Spleen (tissue), 11 donors: ENCODE data around the gene HORMAD1. TPM values are rescaled to one million over a fixed set of nuclear protein-coding genes. Genes with fewer than 3 reads are reported as not detected.
"Not testable (repeated sequence)": the region's sequence is repeated elsewhere in the genome, so short reads cannot be mapped to it uniquely, and the experiment has no call there.

Source experiments
- DNase-seq: peaks from one replicate; pipeline ENCODE4 v3.0.0-alpha.2; 2020
- H3K27ac ChIP-seq, 8 donors: fragments of 200-600 bp; sonication (generic) in 7 of 8; 1 replicate in 4 of 8; 2 replicates in 4 of 8; pipeline versions ENCODE4 v1.5.0 to v1.8.0; 2016 to 2021; ENCODE audit warnings: inconsistent platforms in 4 of 8, mild to moderate bottlenecking in 4 of 8, moderate library complexity in 1 of 8
- H3K27me3 ChIP-seq, 7 donors: fragments of 200-600 bp; sonication (generic) in 6 of 7; replicated peaks in 1 of 7; 1 replicate in 4 of 7; 2 replicates in 3 of 7; pipeline versions ENCODE4 v1.5.0 to v1.8.0; 2016 to 2021; ENCODE audit warnings: inconsistent platforms in 3 of 7, mild to moderate bottlenecking in 1 of 7
- H3K36me3 ChIP-seq, 6 donors: fragments of 200-600 bp; sonication (generic) in 5 of 6; 1 replicate in 4 of 6; 2 replicates in 2 of 6; pipeline versions ENCODE4 v1.5.0 to v1.8.0; 2016 to 2021; ENCODE audit warnings: inconsistent platforms in 2 of 6
- H3K4me1 ChIP-seq, 6 donors: fragments of 200-600 bp; sonication (generic) in 5 of 6; 1 replicate in 3 of 6; 2 replicates in 3 of 6; pipeline versions ENCODE4 v1.5.0 to v1.8.0; 2016 to 2021; ENCODE audit warnings: inconsistent platforms in 3 of 6
- H3K4me3 ChIP-seq, 8 donors: fragments of 200-600 bp; sonication (generic) in 7 of 8; 1 replicate in 4 of 8; 2 replicates in 4 of 8; pipeline versions ENCODE4 v1.5.0 to v1.8.0; 2016 to 2021; ENCODE audit warnings: inconsistent platforms in 4 of 8, mild to moderate bottlenecking in 4 of 8, moderate library complexity in 2 of 8
- H3K9me3 ChIP-seq, 8 donors: fragments of 200-600 bp; sonication (generic) in 7 of 8; 1 replicate in 4 of 8; 2 replicates in 4 of 8; pipeline versions ENCODE4 v1.5.0 to v1.8.0; 2016 to 2021; ENCODE audit warnings: inconsistent platforms in 4 of 8
- POLR2A ChIP-seq, 3 donors: fragments of 450-650 bp; IDR thresholded peaks; one replicate each; pipeline ENCODE4 v1.5.1; 2017; ENCODE audit warnings: antibody characterized with exemption in 3 of 3, mild to moderate bottlenecking in 1 of 3
- POLR2AphosphoS5 ChIP-seq, 3 donors: sonication (generic); formaldehyde crosslinking; IDR thresholded peaks; one replicate each; pipeline ENCODE4 v1.5.1; 2017; ENCODE audit warnings: antibody characterized with exemption in 3 of 3
- WGBS, 5 donors: extraction: QIAGEN DNeasy Blood & Tissue Kit in 3 of 5; methylation state at CpG; one replicate each; pipeline versions ENCODE4 v1.1.5 to v1.1.7; 2013 to 2018; 5-methylcytosine and 5-hydroxymethylcytosine counted together
- intact Hi-C: fragments of 100-400 bp; cut with DNase I; formaldehyde crosslinking; loops from one replicate; pipeline ENCODE4 v1.15.0; 2023; ENCODE audit warnings: low total_unique reads
- polyA plus RNA-seq, 3 donors: library from polyadenylated mRNA; stranded (reverse); fragments of 200-250 nt; gene quantifications; one replicate each; pipeline ENCODE4 v1.2.1, GENCODE V29; 2013
- total RNA-seq, 7 donors: library from RNA; depleted of rRNA in 3 of 7; stranded (reverse); fragments of >200 nt in 3 of 7; fragmentation: NEBNext Ultra II Directional in 4 of 7; extraction: Animal tissue kit (Norgen Biotek cat#: 25700) in 4 of 7; gene quantifications; one replicate each; pipeline versions ENCODE4 v1.1.0 to v1.2.1, GENCODE V29; 2016 to 2021
- TF ChIP-seq, protein P1 (sequence below), 11 experiments: fragments of 200-600 bp in 7 of 11; fragments of 450-650 bp in 4 of 11; sonication (generic) in 4 of 11; IDR thresholded peaks in 8 of 11; conservative IDR thresholded peaks in 3 of 11; 1 replicate in 7 of 11; 2 replicates in 4 of 11; pipeline versions ENCODE4 v1.4.0 to v1.8.0; 2016 to 2021; ENCODE audit warnings: antibody characterized with exemption in 11 of 11, inconsistent platforms in 4 of 11, mild to moderate bottlenecking in 1 of 11
- donor health status: healthy with polysubstance abuse.
- donor health status: DM: no; HTN: no; CAD: no; lungs with moderate emphysema.
- donor health status: DM: no; HTN: no; CAD: no.
- donor health status: Bipolar disorder and iron deficiency.
- donor health status: healthy.
- donor health status: DM: no; HTN: no; CAD: no.
- donor health status: DM: yes; HTN: yes; CAD: no.

HORMAD1 gene
- total and polyA plus RNA-seq, 10 donors = 0.41 to 14.1 (median 4.2) TPM

DNA sequence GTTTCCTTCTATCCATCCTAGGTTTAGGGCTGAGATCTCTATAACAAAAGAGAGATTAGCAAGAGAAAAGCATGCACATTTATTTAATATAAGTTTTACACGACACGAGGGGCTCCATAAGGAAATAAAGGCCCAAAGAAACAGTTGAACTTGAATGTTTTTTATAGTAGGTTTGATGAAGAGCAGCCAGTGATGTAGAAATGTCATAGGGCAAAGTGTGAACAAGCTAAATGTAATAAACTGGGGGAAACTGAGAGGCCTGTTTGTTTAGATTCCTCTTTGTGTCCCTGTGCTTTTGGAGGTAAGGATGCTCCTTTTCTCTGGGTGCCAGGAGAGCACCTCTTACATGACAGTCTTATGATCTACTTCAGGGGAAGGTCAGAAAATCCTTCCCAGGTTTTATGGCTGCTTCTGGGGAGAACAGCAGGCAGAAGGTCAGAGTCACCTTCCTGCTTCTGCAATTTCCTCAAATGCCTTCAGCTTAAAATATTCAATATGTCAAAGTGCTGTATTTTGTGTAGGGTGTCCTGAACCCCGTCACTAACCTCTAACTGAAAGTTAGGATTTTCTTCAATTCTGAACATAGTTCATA is 9.5 kb upstream of the HORMAD1 start:
- TF ChIP-seq, protein P1, sequence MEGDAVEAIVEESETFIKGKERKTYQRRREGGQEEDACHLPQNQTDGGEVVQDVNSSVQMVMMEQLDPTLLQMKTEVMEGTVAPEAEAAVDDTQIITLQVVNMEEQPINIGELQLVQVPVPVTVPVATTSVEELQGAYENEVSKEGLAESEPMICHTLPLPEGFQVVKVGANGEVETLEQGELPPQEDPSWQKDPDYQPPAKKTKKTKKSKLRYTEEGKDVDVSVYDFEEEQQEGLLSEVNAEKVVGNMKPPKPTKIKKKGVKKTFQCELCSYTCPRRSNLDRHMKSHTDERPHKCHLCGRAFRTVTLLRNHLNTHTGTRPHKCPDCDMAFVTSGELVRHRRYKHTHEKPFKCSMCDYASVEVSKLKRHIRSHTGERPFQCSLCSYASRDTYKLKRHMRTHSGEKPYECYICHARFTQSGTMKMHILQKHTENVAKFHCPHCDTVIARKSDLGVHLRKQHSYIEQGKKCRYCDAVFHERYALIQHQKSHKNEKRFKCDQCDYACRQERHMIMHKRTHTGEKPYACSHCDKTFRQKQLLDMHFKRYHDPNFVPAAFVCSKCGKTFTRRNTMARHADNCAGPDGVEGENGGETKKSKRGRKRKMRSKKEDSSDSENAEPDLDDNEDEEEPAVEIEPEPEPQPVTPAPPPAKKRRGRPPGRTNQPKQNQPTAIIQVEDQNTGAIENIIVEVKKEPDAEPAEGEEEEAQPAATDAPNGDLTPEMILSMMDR (IDR thresholded peaks at IDR 0.05 in 8 of 11, conservative IDR thresholded peaks at IDR 0.05 in 3 of 11) = no peak
- no peak for TF ChIP-seq POLR2AphosphoS5 (IDR thresholded peaks at IDR 0.05)
- TF ChIP-seq POLR2A (IDR thresholded peaks at IDR 0.05) = no peak
- 79 to 88% (median 84%) methylated on average over 3 of the region's 3 CpGs for WGBS, 5 donors
- Histone ChIP-seq H3K36me3 (peaks cover 4 to 56% (median 40%) of the 10 kb centered on the region in 6 donors), H3K27me3 (no peaks in the 10 kb centered on the region), H3K4me3 (no peak overlapping the region), H3K9me3 (no peaks in the 10 kb centered on the region), H3K27ac (no peak overlapping the region), H3K4me1 (no peaks in the 10 kb centered on the region)
- DNase-seq = no peak
- intact Hi-C loops = no loop called here

DNA sequence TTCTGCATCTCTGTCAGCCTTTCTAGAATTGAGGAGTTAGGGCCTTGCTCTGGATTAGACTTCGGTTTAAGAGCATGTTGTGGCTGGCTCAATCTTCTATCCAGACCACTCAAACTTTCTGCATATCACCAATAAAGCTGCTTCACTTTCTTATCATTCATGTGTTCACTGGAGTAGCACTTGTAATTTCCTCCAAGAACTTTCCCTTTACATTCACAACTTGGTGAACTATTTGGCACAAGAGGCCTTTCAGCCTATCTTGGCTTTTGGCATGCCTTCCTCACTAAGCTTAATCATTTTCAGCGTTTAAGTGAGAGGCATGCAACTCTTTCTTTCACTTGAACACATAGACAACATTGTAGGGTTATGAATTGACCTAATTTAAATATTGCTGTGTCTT is 3.6 kb upstream of the HORMAD1 start:
- WGBS, 5 donors = 82 to 94% (median 90%) methylated on average over 2 of the region's 2 CpGs
- intact Hi-C loops = no loop called here
- DNase-seq = no peak

DNA sequence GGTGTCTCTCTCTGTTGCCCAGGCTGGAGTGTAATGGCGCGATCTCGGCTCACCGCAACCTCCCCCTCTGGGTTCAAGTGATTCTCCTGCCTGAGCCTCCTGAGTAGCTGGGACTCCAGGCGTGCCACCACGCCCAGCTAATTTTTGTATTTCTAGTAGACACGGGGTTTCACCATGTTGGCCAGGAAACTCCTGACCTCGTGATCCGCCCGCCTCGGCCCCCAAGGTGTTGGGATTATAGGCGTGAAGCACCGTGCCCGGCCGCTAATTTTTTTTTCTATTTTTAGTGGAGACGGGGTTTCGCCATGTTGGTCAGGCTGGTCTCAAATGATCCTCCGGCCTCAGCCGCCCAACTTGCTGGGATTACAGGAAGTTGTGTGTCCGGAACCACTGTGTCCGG is 597 bp downstream of the HORMAD1 start:
- H3K4me3 ChIP-seq = no peak overlapping the region
- no peak overlapping the region for H3K27ac ChIP-seq
- no peak for DNase-seq
- no peaks in the 10 kb centered on the region for H3K36me3 ChIP-seq
- no peaks in the 10 kb centered on the region for H3K27me3 ChIP-seq
- TF ChIP-seq, protein P1 (IDR thresholded peaks at IDR 0.05 in 8 of 11, conservative IDR thresholded peaks at IDR 0.05 in 3 of 11) = no peak
- TF ChIP-seq POLR2A (IDR thresholded peaks at IDR 0.05) = no peak
- no peak for TF ChIP-seq POLR2AphosphoS5 (IDR thresholded peaks at IDR 0.05)
- H3K9me3 ChIP-seq = no peaks in the 10 kb centered on the region
- 91 to 96% (median 95%) methylated on average over 21 of the region's 21 CpGs for WGBS, 5 donors
- no peaks in the 10 kb centered on the region for H3K4me1 ChIP-seq
- intact Hi-C loops = no loop called here

More for the DNA sequence above, 3.6 kb upstream of the HORMAD1 start:
- H3K9me3 ChIP-seq = no peaks in the 10 kb centered on the region
- no peaks in the 10 kb centered on the region for H3K27me3 ChIP-seq
- no peak overlapping the region for H3K27ac ChIP-seq
- TF ChIP-seq, protein P1 (IDR thresholded peaks at IDR 0.05 in 8 of 11, conservative IDR thresholded peaks at IDR 0.05 in 3 of 11) = no peak
- TF ChIP-seq POLR2A (IDR thresholded peaks at IDR 0.05) = no peak
- TF ChIP-seq POLR2AphosphoS5 (IDR thresholded peaks at IDR 0.05) = no peak
- no peaks in the 10 kb centered on the region for H3K4me1 ChIP-seq
- H3K4me3 ChIP-seq = no peak overlapping the region
- H3K36me3 ChIP-seq = no peaks in the 10 kb centered on the region

DNA sequence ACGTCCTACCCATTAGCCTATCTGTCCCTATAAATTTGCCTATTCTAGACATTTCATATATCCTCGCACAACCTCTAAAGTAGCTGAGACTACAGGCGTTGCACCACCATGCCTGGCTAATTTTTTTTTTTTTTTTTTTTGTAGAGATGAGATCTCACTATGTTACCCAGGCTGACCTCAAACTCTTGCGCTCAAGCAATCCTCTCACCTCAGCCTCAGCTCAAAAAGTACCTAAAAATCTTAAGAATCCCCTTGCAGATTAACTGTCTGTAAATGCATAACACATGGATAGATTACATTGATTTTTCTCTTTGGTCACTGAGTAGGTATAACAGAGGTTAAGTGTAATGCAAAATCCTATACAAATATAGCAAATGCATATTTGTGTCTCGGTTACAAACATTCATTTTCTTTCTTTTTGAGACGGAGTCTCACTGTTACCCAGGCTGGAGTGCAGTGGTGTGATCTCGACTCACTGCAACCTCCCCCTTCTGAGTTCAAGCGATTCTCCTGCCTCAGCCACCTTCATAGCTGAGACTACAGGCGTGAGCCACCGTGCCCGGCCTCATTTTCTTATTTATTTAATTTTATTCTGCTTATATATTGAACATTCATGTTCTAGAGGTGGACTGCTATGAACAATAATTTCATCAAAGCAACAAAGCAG is 2.3 kb downstream of the HORMAD1 start:
- Histone ChIP-seq H3K9me3 (no peaks in the 10 kb centered on the region), H3K27ac (no peak overlapping the region), H3K4me1 (no peaks in the 10 kb centered on the region), H3K36me3 (no peaks in the 10 kb centered on the region), H3K27me3 (no peaks in the 10 kb centered on the region), H3K4me3 (no peak overlapping the region)
- TF ChIP-seq, protein P1 (IDR thresholded peaks at IDR 0.05 in 8 of 11, conservative IDR thresholded peaks at IDR 0.05 in 3 of 11) = no peak
- TF ChIP-seq POLR2AphosphoS5 (IDR thresholded peaks at IDR 0.05) = no peak
- no peak for TF ChIP-seq POLR2A (IDR thresholded peaks at IDR 0.05)
- intact Hi-C loops = no loop called here
- DNase-seq = no peak
- WGBS, 5 donors = 74 to 87% (median 81%) methylated on average over 11 of the region's 11 CpGs

DNA sequence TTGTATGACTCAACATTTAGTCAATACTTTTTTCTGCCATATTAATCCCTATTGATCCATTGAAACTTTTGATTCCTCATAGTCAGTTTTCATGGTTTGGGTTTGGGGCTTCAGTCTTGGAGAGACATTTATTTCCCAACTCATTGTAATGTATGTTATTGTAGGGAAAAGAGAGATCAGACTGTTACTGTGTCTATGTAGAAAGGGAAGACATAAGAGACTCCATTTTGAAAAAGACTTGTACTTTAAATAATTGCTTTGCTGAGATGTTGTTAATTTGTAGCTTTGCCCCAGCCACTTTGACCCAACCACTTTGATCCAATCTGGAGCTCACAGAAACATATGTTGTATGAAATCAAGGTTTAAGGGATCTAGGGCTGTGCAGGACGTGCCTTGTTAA is 11.7 kb downstream of the HORMAD1 start:
- DNase-seq, H3K27ac ChIP-seq, H3K4me3 ChIP-seq, H3K4me1 ChIP-seq, H3K9me3 ChIP-seq, intact Hi-C loops, H3K36me3 ChIP-seq, H3K27me3 ChIP-seq: not testable (repeated sequence)
- WGBS, 5 donors = 54 to 89% (median 85%) methylated on average over 1 of the region's 1 CpG
